AG09309 (cell line): ENCODE results near the gene CCL27.

ENCODE experiments used
- DNase-seq: peaks from one replicate; pipeline ENCODE4 v3.0.0-alpha.2; 2010; ENCODE audit warnings: low read depth
- H3K4me3 ChIP-seq: 2 replicates; pipeline ENCODE4 v1.5.1; 2011; ENCODE audit warnings: mild to moderate bottlenecking, low read depth, low read length, moderate library complexity; ENCODE audit not compliant: control insufficient read depth
- TF ChIP-seq, protein P1 (sequence below): IDR thresholded peaks from 2 replicates; pipeline ENCODE4 v1.5.1; 2011; ENCODE audit warnings: mild to moderate bottlenecking, low read depth, low read length, inconsistent platforms; ENCODE audit not compliant: insufficient read depth, control insufficient read depth; ENCODE audit errors: missing control alignments

The CCL27 gene

DNA sequence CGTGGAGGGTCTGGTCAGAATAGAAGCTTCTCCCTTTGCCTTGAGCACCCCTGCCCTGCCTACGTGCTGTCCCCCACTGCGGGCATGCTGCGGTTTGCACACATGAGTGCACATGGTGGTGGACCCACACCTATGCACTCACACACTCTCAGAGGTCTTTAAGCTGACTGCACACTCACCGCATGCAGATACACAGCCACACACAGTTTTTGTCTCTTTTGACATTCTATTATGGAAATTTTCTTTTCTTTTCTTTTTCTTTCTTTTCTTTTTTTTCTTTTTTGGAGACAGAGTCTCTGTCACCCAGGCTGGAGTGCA is 33.0 kb downstream of the CCL27 start:
- DNase-seq = no peak
- H3K4me3 ChIP-seq = no peak overlapping the region
- TF ChIP-seq, protein P1, sequence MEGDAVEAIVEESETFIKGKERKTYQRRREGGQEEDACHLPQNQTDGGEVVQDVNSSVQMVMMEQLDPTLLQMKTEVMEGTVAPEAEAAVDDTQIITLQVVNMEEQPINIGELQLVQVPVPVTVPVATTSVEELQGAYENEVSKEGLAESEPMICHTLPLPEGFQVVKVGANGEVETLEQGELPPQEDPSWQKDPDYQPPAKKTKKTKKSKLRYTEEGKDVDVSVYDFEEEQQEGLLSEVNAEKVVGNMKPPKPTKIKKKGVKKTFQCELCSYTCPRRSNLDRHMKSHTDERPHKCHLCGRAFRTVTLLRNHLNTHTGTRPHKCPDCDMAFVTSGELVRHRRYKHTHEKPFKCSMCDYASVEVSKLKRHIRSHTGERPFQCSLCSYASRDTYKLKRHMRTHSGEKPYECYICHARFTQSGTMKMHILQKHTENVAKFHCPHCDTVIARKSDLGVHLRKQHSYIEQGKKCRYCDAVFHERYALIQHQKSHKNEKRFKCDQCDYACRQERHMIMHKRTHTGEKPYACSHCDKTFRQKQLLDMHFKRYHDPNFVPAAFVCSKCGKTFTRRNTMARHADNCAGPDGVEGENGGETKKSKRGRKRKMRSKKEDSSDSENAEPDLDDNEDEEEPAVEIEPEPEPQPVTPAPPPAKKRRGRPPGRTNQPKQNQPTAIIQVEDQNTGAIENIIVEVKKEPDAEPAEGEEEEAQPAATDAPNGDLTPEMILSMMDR = no peak

DNA sequence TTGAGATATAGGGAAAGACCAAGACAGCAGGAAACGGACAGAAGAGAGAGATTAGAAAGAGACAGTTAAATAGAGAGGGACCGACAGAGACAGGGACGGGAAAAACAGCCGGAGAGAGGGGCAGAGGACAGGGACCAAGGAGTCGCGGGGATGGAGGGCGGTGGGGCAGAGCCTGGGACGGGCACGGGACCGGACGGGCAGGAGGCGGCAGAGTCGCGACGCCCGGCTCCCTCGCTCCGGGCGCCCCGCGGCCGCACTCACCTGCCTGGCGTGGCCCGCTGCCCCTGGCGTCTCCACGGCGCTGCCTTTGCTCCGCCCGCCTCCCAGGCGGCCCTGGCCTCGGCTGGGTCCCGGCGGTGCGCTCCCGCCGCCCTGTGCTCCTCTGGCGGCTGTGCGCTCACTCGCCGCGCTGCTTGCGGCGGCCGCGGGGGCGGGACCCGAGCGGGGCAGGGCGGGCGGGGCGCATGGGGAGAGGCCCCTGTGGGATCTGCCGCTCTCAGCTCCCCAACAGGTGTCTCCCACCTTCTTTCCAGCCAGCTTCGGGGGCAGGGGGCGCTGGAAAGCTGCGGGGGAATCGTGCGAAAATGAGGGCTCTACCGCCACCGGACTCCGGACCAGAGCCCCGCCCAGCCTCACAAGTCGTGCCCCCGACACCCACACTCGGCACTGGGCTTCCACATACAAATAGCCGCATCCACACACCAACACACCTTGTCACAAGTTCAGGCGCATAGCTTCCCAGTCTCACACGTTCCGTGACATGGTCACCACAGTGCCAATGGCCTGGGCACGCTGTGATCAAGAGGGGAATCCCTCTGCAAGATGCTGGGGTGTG is 33.6 kb downstream of the CCL27 start, which contains the start of gene ARID3C:
ARID3C (minus strand) TSS at position 411 of the 835 bp plus-strand sequence. CDS start 1,052 bp downstream, outside the sequence.
- peak within 1 kb of the TSS; percentile 45 for H3K4me3 ChIP-seq
- no peak for DNase-seq
- TF ChIP-seq, protein P1 = no peak

- TF ChIP-seq, protein P1 = no peak
- H3K4me3 ChIP-seq = no peak overlapping the region; the same call in 1 of the 2 replicates
These were observed 34.5 kb downstream of the CCL27 start for GRCh38 chr9:34627716-34628655.

GRCh38 chr9:34625186-34625486 is 37.3 kb downstream of the CCL27 start:
- TF ChIP-seq, protein P1 = no peak
- DNase-seq = no peak
- no peak overlapping the region for H3K4me3 ChIP-seq

More at GRCh38 chr9:34627716-34628655, 34.5 kb downstream of the CCL27 start:
- DNase-seq = no peak

DNA sequence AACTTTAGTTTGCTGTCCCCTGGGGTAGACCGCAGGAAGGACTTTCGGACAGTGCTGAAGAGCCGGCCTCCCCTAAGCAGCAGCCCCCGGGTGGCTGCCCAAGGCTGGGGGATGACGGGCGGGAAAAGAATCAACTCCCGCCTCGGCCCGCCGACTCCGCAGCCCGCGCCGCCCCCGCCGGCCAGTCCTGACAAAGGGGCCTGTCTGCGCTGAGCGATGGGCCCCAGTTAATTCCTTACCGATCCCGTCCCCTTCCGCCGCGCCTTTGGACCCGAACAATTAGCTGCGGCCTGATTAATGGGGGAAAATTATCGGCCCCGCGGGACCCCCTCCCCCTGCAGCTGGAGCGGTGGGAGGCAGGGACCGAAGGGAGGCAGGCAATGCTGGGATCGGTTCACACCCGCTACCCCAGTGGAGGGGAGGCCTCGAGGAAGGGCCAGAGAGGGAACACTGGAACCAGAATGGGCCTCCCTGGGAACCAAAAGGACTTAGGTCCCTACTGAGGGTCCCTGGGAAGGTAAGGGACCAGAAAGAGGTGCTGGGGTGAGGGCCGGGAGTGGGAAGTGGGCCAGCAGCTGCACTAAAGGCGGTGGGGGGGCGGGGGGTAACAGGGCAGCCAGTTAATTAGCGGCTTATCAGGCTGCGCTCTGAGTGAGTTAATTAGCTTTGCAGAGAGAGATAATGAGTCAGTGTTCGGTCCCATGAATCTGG is 37.8 kb downstream of the CCL27 start:
- DNase-seq = no peak
- TF ChIP-seq, protein P1 = no peak
- no peak overlapping the region for H3K4me3 ChIP-seq

- no peak for DNase-seq
- TF ChIP-seq, protein P1 = no peak
- H3K4me3 ChIP-seq = no peak overlapping the region
These were observed 38.9 kb downstream of the CCL27 start for GRCh38 chr9:34623374-34624235.
